Putamen (tissue), 1 donor: Measurements from ENCODE around the gene NAP1L1.

Experiments used
- DNase-seq: peaks from one replicate; pipeline ENCODE4 v3.0.0-alpha.2; 2016; ENCODE audit warnings: low spot score

Gene NAP1L1

DNA sequence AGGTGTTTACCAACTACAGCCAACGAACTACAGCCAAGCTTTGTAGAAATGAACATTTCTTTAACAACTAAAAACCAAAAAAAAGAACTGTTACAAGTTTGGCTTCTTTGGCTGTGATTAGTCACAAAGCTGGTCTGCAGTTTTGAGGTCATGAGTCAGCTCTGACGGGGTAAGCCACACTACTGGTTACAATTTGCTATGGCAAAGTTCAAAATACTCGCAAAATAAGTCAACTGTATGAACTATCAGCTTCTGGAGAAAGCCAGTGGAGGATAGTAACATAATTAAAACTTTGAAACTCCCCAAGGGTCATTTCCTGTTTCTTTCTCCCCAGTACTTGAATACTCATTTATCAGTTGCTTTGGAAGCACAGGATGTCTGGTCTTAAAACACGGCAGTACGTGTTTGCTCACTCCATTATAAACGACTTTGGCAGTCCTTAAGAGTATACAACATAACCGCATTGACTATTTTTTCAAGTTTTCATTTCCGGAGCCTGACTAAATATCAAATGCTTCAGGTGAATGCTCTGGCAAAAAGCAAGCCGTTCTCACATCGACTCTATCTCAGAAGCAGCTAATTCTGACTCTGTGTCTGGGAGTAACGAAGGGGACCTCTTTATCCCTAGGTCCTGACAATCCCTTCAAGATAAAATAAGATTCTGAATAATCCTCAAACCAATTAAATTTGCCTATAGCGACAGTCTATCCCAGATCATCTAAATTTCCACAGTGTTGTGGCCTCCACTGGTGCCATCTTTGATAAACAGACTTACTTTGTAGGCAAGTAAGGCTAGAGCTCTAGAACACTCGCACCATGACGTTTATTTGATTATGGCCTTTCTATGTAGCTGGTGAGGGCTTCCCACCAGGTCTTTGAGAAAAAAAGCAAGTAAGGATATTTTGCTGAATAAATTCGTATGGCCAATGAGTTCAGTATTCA lies 63.5 kb downstream of the NAP1L1 start:
- DNase-seq, result no peak

DNA sequence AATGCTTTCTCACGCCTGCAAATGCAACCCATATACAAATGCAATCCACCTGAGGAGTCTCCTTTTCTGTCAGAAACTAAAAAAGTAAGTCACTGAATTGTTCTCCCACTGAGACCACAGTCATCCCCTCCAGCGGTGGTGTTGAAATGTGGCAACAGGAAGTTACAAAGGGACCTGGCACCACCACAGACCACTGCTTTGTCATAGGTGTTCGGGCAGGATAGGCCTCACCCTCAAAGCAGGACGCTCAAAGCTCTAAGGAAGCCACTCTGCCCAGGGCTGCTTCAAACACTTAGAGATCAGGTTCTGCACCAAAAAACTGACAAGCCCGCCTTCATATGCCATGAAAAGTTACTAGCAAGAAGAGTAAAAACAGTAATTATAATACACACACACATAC lies 64.2 kb downstream of the NAP1L1 start:
- no peak for DNase-seq

DNA sequence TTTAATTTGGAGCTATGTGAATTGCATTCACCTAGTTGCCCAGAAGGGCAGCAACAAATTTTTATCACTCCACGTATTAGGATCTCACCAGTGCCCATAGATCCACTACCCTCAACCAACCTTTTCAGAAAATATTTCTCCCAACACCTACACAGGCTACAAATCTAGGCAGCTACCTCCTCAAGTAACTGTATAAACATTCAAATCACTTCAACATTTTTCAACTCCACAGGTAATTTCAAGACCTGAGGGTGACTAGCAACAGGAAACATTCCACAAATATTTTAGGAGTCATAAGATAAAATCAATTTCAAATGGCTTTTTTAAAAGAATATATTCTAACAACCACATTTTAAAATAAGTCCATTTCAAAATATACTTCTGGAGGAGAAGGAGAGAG lies 65.8 kb downstream of the NAP1L1 start:
- DNase-seq, result no peak

DNA sequence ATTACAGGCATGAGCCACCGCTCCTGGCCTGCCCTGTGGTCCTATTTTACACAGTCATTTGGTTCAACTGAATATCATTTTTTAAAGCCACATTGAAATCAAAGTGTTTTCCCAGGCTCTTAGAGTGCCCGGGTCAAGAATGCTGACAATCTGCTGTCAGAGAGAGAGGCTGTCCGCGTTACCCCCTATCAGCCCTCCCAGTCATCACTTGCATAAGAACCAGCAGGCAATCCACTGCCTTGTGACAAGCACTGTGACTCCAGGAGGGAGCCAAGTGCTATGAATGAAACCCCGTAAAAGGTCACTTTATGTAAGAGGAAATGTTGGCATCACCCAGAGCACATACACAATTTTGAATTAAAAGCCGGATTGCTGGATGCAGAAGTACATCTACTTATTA lies 66.4 kb downstream of the NAP1L1 start:
- no peak for DNase-seq

DNA sequence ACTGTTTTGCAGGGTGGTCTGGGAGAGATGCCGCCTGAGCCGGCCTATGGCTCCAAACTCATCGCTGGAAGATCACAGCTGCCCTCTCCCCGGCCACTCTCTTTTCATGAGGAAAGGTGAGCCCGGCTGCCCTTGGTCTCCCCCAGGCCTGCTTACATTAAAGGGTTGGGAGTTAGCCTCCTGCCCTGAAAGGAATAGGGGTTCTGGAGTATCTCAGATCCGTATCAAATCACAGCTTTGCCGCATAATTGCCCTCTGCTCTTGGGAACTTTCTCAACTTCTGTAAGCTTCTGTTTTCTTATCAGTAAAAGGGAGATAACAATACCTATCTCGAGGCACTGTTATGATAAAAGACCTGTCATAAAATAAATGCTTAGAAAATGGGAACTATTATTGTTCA lies 70.5 kb downstream of the NAP1L1 start:
- DNase-seq, result no peak

DNA sequence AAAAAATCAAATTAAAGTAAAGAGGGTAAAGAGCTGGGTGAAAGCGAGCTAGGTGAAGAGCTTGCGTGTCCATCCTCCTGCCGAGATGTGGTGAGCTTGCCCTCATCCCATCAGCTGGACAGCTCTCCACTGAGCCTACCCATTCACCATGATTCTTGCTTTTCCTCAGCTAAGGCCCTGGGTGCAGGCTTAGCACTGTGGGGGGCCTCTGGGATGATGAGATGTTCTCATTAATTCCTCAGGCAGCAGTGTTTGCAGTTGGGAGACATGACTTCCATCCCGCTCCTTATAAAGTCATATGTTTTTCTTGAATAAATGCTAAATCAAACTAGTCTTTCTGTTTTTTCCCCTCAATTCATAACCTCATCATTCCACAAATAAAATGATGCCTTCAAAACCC lies 70.9 kb downstream of the NAP1L1 start:
- no peak for DNase-seq

DNA sequence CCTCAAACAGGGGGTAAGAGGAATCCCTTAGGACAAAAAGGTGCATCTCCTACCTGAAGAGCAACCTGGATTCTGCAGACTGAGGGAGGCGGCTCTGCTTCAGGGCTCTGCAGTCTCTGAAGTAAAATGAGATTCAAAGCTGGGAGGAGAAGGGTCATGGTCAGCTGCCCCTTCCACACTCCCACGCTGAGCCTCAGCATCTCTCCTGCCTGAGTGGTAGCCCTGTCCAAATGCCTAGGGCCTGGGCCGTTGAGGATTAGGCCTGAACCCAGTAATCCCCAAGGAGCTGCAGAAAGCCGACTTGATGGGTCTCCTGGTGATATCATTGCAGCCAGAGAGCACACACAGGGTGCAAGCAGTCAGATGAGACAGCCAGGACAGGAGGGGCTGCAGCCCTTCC lies 71.8 kb downstream of the NAP1L1 start:
- no peak for DNase-seq

DNA sequence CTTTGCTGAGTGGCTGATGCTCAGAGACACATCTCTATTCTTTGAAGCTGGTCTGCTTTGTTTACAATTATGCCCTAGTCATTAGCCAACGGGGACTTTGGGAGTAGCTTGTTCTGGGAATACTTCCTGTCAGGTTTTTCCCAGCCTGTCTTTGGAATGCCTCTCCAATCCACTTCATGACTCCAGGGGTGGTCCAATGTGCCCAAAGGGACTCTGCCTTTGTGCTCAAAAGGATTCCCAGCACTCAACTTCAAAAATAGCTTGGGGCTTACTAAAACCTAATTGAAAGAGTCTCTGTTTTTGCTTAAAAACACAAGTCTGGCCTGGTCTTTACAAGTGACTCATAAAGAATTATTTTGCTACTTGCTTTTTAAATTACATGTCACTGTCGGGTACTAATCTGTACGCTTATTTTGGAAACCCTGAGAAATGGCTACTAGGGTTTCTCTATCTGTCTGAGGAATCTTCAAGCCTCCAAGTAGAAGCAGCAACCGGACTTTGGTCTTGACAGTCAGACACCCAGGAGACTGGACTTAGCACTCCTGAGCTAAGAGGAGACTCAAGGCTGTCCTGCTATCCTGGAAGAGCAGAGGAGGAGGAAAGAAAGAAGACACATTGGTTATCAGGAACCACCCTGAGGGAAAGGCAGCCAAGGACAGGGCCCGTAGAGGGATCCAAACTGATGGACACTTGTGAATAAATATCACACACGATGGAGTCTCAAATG lies 73.6 kb downstream of the NAP1L1 start:
- no peak for DNase-seq

DNA sequence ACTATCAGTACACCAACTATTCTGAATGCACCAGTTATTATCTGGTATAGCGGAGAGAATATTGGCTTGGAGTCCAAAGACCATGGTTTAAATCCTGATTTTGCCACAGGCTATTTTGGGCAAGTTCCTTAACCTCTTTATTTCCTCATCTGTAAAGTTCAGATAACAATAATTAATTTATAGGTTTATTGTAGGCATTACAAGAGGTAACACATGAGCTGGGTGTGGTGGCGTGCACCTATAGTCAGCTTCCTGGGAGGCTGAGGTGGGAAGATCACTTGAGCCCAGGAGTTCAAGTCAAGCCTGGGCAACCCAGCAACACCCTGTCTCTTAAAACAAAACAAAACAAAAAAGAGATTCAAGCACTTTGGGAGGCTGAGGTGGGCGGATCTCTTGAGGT lies 76.1 kb downstream of the NAP1L1 start:
- DNase-seq, result no peak

DNA sequence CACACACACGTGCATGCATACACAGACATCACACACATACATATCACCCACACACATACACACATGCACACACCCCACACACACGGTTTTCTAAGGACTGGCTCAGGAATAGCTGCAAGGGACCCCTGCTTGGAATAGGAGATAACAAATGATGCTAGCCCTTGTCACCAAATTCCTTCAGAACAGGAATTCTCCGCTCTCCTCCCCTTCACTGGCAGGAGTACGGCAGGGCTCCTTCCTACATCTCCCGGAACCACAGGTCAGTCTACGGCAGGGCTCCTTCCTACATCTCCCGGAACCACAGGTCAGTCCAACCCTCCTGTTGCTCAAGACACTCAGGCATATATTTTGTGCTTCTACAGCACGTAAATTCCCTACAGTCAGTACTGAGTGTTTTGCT lies 76.8 kb downstream of the NAP1L1 start:
- no peak for DNase-seq

DNA sequence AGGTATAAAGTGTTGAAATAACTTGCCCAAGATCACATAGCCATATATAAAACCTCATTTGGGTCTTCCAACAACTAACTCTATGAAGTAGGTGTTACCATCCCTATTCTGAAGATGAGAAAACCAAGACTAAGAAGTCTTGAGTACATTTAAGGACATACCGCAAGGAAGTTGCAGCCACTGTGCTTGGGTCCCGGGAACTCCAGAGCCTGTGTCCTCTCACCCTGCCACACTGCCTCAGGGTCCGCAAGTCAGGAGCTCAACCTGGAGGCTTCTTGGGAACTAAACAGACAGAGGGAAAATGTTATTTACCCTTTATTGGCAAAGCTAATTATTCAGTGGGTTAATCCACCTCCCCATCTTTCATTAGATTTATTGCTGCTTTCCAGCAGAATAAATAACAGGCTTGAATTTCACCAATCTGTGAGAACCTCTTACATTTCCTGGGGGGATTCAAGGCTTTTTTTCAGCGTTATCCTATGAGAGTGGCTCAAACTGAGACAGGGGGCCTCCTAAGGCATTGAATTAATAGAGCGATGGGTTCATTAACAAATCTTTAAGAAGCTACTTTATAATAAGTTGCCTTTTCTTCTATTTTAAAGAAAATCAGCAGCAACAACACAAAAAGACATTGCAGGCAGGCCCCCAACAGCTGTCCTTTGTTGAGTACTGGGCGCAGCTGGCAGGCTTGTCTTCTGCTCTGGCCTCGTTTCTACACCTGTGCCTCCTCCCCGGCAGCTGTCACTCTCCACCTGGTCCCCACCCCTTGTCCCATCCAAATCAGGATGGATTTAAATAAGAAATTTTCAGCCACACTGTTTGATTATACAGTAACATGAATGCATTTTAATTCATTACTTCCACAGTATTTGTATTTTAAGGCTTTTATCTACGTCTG lies 78.2 kb downstream of the NAP1L1 start:
- no peak for DNase-seq

DNA sequence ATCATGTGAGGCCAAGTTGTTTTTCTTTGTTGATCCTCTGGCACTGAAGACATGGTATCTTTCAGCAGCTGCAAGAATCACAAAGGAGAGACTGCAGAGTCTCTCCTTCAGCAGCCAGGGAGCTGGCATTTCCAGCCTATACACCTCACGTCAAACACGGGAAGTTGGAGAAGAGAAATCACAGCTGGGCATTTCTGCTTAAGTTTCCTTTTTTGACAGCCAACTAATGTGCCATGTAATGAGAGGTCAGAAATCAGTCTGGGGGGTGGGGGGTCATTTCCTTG lies 81.2 kb downstream of the NAP1L1 start:
- DNase-seq, result no peak

DNA sequence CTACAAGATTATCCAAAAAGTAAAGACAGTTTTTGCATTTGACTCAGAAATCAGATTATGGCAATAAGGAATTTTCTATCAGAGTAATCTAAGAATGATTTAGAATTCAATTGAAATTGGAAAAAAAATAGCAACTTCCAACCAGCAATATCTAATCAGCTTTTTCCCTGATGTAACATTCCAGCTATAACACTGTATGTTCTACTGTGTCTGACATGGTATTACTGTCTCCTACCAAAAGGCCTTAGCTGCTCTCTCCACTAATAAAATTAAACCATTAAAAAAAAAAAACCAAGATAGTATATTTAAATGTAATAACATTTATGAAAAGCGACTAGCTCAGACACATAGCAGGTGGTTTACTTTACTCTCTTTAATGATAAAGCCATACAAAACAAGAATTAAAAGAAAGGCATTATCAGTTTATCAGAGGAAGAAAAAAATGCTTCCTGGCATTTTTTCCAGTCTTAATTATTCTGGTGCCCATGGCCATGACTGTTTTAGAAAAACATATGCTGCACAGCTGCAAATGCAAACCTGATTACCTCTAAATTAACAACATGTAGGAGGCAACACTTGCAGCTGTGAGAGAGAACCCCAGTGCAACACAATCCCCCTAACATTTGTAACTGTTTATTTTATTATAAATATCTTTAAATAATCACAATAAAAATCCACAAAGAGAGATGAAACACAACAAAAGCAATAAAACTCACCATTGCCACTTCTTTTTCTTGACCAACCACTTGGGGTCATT lies 81.7 kb downstream of the NAP1L1 start:
- DNase-seq, result no peak

DNA sequence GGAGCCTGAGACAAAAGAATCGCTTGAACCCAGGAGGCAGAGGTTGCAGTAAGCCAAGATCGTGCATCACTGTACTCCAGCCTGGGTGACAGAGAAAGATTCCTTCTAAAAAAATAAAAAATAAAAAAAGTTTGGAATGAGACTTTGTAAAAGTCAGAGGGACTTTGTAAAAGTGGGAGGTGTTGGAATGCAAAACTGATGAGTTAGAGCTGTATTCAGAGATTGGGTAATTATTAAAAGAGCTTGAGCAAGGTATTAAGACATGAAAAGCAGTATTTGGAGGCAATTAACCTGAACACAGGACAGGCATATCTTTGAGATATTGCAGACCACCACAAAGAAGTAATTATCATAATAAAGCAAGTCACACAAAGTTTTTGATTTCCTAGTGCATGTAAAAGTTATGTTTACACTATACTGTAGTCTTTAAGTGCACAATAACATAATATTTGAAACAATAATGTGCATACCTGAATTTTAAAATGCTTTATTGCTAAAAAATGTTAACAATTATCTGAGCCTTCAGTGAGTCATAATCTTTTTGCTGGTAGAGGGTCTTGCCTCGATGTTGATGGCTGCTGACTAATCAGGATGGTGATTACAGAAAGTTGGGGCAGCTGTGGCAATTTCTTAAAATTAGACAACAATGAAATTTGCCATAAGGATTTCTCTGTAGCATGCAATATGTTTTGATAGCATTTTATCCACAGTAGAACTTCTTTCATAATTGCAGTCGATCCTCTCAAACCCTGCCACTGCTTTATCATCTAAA lies 86.0 kb downstream of the NAP1L1 start:
- DNase-seq, result no peak

DNA sequence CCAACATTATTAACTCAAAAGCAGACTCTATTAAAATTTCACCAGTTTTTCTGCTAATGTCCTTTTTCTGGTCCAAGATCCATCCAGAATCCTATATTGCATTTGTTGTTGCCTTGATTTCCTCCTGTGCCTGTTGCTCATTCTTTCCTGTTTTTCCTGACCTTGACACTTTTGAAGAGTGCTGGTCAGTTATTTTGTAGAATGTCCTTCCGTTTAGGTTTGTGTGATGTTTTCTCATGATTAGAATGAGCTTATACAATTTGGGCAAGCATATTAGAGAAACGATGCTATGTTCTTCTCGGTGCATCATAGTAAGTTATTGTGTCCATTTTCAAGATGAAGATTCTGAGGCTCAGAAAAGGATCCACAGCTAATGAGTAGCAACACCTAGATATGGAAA lies 86.8 kb downstream of the NAP1L1 start:
- no peak for DNase-seq

DNA sequence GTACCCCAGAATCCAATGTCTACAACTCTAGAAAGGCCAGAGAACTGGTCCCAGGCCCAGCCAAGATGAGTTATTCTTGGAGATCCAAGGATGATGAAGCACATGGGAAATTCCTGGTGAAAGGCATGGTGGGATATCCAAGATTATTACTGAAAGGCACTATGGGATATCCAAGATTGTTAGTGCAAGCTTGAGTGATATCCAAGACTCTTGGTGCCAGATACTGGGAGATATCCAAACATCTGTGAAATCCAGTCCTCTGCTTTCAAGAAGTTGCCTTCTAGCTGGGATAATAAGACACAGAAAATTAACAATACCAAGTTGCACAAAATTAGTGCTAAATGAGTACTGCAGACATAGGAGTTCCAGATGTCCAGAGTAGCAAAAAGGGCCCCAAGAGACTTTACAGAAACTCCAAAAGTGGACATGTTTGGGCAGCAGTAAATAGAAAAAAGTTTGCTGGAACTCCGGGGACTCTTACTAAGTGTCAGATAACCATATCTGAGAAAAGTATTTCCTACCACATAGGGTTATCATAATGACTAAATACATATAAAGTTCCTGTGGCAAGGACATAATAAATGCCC lies 87.5 kb downstream of the NAP1L1 start:
- no peak for DNase-seq

DNA sequence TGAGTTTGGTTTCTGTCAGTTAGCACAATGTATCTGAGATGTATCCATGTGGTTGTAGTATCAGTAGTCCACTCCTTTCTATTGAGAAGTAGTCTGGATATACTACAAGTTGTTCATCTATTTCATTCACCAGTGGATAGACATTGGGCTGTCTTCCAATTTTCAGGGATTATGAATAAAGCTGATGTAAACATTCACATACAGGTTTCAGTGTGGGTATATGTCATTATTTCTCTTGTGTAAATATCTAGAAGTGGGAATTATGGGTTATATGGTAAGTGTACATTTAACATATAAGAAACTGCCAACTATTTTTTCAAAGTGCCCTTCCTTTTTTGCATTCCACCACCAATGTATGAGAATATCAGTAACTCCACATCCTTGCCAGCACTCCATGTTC lies 88.8 kb downstream of the NAP1L1 start:
- DNase-seq, result no peak

DNA sequence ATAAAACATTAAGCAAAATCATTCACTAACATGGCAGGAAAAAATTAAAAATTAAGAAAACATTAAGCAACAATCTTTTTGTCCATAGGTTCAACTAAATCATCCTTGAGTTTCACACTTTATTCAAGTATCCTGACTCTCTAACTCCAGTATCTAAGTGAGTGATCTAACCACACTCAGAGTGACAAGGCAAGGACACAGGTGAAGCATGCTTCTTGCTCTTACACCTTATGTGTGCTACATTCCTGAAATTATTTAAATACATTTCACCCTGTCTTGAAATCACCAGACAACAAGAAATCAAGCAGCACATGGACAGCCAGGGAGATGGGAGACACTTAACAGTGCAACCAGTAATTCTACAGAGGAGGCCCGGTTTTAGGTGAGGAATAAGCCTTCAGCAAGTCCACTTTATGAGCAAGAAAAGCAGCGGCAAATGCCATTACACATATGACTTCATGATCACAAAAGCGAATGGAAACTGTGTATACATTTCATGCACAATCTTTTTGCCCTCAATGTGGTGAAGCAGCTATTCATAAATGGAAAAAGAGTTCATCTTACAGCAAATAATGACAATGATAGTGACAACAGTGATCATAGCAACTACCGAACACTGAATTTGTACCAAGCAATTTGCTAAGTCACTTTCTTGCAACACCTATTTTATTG lies 90.3 kb downstream of the NAP1L1 start:
- DNase-seq, result no peak

DNA sequence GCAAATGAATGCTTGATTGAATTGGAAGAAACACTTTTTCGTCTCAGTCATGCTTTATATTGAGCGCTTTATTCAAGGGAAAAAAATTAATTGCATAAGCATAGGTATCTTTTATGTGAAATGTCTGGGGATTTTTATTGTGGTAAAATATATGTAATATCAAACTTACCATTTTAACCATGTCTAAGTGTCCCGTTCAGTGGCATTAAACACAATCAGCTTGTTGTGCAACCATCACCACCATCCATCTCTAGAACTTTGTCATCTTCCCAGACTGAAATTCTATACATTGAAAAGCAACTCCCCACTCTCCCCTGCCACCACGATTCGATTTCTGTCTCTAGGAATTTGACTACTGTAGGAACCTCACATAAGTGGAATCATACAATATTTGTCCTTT lies 92.7 kb downstream of the NAP1L1 start:
- DNase-seq, result no peak
